HCT116 (cell line): ENCODE measurements around the gene GANAB.

Experiments used
- EZH2 ChIP-seq: fragments of 200-600 bp; sonication (generic); IDR thresholded peaks from 2 replicates; pipeline ENCODE4 v1.6.1; 2017; ENCODE audit warnings: antibody characterized with exemption, mixed run types
- EZH2phosphoT487 ChIP-seq: fragments of 200-600 bp; IDR thresholded peaks from 2 replicates; pipeline ENCODE4 v1.6.1; 2018; ENCODE audit warnings: antibody characterized with exemption, borderline replicate concordance
- FOSL1 ChIP-seq: IDR thresholded peaks from 2 replicates; pipeline ENCODE4 v1.6.1; 2012; ENCODE audit warnings: low read depth
- JUND ChIP-seq: IDR thresholded peaks from 2 replicates; pipeline ENCODE4 v1.6.1; 2012
- POLR2A ChIP-seq: IDR thresholded peaks from 2 replicates; pipeline ENCODE4 v1.7.0; 2011; ENCODE audit warnings: borderline replicate concordance; ENCODE audit not compliant: insufficient read depth, insufficient read length; ENCODE audit errors: extremely low read depth
- POLR2AphosphoS5 ChIP-seq: IDR thresholded peaks from 2 replicates; pipeline ENCODE4 v1.6.1; 2011; ENCODE audit warnings: mild to moderate bottlenecking, low read depth, low read length, moderate library complexity
- SP1 ChIP-seq: IDR thresholded peaks from 2 replicates; pipeline ENCODE4 v1.6.1; 2012; ENCODE audit warnings: low read depth
- YY1 ChIP-seq: IDR thresholded peaks from 2 replicates; pipeline ENCODE4 v1.6.1; 2011; ENCODE audit warnings: low read length, low read depth, moderate library complexity, mild to moderate bottlenecking; ENCODE audit not compliant: insufficient replicate concordance; ENCODE audit errors: extremely low read depth
- ZNF274 ChIP-seq: fragments of 200-500 bp; sonication (Bioruptor generic); IDR thresholded peaks from 2 replicates; pipeline ENCODE4 v1.6.1; 2014; ENCODE audit warnings: mild to moderate bottlenecking, low read depth, low read length, inconsistent platforms
- TF ChIP-seq, protein P1 (sequence below), 3 experiments: fragments of 200-600 bp in 1 of 3; sonication (generic) in 1 of 3; IDR thresholded peaks in 2 of 3; conservative IDR thresholded peaks in 1 of 3; 2 replicates each; pipeline ENCODE4 v1.5.1; 2012 to 2017; ENCODE audit warnings: low read depth in 2 of 3, low read length in 2 of 3, antibody characterized with exemption in 1 of 3, borderline replicate concordance in 1 of 3, control low read depth in 1 of 3, mild to moderate bottlenecking in 1 of 3, mixed read lengths in 1 of 3, mixed run types in 1 of 3, moderate library complexity in 1 of 3; ENCODE audit not compliant: insufficient read depth in 1 of 3
- TF ChIP-seq, protein P2 (sequence below): IDR thresholded peaks from 2 replicates; pipeline ENCODE4 v1.6.1; 2011; ENCODE audit warnings: mild to moderate bottlenecking, low read length, moderate library complexity; ENCODE audit not compliant: insufficient replicate concordance; ENCODE audit errors: extremely low read depth
- TF ChIP-seq, protein P3 (sequence below): IDR thresholded peaks from 2 replicates; pipeline ENCODE4 v1.6.1; 2012; ENCODE audit warnings: low read depth

DNA sequence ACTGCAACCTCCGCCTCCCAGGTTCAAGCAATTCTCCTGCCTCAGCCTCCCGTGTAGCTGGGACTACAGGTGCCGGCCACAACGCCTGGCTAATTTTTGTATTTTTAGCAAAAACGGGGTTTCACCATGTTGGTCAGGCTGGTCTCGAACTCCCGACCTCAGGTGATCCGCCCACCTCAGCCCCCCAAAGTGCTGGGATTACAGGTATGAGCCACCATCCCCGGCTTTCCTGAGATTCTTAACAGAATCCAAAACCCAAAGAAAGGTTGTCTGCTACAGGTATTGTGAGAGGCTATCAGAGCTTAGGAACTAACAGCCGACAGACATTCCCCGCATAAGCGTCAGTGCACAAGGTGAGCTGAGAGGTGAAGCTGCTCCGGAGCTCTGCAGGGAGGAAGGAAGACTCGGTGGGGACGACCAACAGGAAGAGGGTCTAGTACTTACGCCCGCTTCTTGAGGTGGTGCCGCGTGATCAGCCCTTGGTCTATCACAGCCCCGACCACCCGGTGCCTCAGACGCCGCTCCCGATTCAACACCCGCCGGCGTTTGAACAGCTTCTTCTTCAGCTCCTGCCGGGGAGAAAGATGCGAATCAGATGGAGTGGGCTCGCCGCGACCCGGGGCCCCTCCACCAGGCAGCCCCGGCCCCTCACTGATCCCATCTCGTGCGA is 18.1 kb upstream of the GANAB start:
- no peak for TF ChIP-seq SP1
- TF ChIP-seq, protein P1, sequence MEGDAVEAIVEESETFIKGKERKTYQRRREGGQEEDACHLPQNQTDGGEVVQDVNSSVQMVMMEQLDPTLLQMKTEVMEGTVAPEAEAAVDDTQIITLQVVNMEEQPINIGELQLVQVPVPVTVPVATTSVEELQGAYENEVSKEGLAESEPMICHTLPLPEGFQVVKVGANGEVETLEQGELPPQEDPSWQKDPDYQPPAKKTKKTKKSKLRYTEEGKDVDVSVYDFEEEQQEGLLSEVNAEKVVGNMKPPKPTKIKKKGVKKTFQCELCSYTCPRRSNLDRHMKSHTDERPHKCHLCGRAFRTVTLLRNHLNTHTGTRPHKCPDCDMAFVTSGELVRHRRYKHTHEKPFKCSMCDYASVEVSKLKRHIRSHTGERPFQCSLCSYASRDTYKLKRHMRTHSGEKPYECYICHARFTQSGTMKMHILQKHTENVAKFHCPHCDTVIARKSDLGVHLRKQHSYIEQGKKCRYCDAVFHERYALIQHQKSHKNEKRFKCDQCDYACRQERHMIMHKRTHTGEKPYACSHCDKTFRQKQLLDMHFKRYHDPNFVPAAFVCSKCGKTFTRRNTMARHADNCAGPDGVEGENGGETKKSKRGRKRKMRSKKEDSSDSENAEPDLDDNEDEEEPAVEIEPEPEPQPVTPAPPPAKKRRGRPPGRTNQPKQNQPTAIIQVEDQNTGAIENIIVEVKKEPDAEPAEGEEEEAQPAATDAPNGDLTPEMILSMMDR (IDR thresholded peaks at IDR 0.05 in 2 of 3, conservative IDR thresholded peaks at IDR 0.05 in 1 of 3; ENCODE audit: borderline replicate concordance in 1 of 3, insufficient read depth in 1 of 3, low read depth in 2 of 3, low read length in 2 of 3): no peak
- TF ChIP-seq JUND: no peak
- TF ChIP-seq EZH2phosphoT487: no peak
- no peak for TF ChIP-seq EZH2
- TF ChIP-seq, protein P2, sequence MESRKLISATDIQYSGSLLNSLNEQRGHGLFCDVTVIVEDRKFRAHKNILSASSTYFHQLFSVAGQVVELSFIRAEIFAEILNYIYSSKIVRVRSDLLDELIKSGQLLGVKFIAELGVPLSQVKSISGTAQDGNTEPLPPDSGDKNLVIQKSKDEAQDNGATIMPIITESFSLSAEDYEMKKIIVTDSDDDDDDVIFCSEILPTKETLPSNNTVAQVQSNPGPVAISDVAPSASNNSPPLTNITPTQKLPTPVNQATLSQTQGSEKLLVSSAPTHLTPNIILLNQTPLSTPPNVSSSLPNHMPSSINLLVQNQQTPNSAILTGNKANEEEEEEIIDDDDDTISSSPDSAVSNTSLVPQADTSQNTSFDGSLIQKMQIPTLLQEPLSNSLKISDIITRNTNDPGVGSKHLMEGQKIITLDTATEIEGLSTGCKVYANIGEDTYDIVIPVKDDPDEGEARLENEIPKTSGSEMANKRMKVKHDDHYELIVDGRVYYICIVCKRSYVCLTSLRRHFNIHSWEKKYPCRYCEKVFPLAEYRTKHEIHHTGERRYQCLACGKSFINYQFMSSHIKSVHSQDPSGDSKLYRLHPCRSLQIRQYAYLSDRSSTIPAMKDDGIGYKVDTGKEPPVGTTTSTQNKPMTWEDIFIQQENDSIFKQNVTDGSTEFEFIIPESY: no peak
- TF ChIP-seq ZNF274: no peak
- TF ChIP-seq FOSL1: no peak
- TF ChIP-seq YY1: no peak
- TF ChIP-seq POLR2AphosphoS5: no peak
- TF ChIP-seq, protein P3, sequence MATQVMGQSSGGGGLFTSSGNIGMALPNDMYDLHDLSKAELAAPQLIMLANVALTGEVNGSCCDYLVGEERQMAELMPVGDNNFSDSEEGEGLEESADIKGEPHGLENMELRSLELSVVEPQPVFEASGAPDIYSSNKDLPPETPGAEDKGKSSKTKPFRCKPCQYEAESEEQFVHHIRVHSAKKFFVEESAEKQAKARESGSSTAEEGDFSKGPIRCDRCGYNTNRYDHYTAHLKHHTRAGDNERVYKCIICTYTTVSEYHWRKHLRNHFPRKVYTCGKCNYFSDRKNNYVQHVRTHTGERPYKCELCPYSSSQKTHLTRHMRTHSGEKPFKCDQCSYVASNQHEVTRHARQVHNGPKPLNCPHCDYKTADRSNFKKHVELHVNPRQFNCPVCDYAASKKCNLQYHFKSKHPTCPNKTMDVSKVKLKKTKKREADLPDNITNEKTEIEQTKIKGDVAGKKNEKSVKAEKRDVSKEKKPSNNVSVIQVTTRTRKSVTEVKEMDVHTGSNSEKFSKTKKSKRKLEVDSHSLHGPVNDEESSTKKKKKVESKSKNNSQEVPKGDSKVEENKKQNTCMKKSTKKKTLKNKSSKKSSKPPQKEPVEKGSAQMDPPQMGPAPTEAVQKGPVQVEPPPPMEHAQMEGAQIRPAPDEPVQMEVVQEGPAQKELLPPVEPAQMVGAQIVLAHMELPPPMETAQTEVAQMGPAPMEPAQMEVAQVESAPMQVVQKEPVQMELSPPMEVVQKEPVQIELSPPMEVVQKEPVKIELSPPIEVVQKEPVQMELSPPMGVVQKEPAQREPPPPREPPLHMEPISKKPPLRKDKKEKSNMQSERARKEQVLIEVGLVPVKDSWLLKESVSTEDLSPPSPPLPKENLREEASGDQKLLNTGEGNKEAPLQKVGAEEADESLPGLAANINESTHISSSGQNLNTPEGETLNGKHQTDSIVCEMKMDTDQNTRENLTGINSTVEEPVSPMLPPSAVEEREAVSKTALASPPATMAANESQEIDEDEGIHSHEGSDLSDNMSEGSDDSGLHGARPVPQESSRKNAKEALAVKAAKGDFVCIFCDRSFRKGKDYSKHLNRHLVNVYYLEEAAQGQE: no peak
- no peak for TF ChIP-seq POLR2A
